H1 (cell line): ENCODE measurements around the gene CCDC83. TPM values are rescaled to one million over a fixed set of nuclear protein-coding genes. Genes with fewer than 3 reads are reported as not detected.

Experiments used
- CTCF ChIA-PET: fragments of 300-600 bp; sonication (Branson Sonifier 250); formaldehyde crosslinking; loops from one replicate; lab custom pipeline; 2021; ENCODE audit not compliant: partially characterized antibody; lab: Charles Lee
- POLR2A ChIA-PET: fragments of 300-600 bp; sonication (Branson Sonifier 250); formaldehyde crosslinking; loops from one replicate; lab custom pipeline; 2021; ENCODE audit warnings: inconsistent platforms; ENCODE audit not compliant: partially characterized antibody; lab: Charles Lee
- DNase-seq, 2 experiments: peaks; one replicate each; pipeline versions ENCODE4 v3.0.0 to v3.0.0-alpha.2; 2010 to 2022; ENCODE audit warnings: low spot score in 2 of 2, low read depth in 1 of 2, mixed read lengths in 1 of 2
- FAIRE-seq: peaks from 2 replicates; lab custom pipeline; 2011; peaks lifted over from hg19 to GRCh38; lab: Jason Lieb, UNC
- H2AFZ ChIP-seq: 2 replicates; pipeline ENCODE4 v1.8.1; 2012; ENCODE audit warnings: low read length, inconsistent platforms
- H2AK5ac ChIP-seq: 2 replicates; pipeline ENCODE4 v1.6.1; 2013; ENCODE audit warnings: low read depth, low read length
- H2BK120ac ChIP-seq: replicated peaks from 2 replicates; pipeline ENCODE3; 2013; ENCODE audit warnings: low read depth, low read length, inconsistent platforms
- H2BK12ac ChIP-seq: 2 replicates; pipeline ENCODE4 v1.6.1; 2013; ENCODE audit warnings: low read depth, low read length
- H2BK15ac ChIP-seq: 2 replicates; pipeline ENCODE4 v1.6.1; 2013; ENCODE audit warnings: low read length
- H2BK20ac ChIP-seq: 2 replicates; pipeline ENCODE4 v1.6.1; 2013; ENCODE audit warnings: low read length
- H2BK5ac ChIP-seq: 2 replicates; pipeline ENCODE4 v1.6.1; 2013; ENCODE audit warnings: low read depth, low read length
- H3K14ac ChIP-seq: 2 replicates; pipeline ENCODE4 v1.6.1; 2013; ENCODE audit warnings: inconsistent platforms; ENCODE audit not compliant: insufficient read length
- H3K18ac ChIP-seq: 2 replicates; pipeline ENCODE4 v1.6.1; 2013; ENCODE audit warnings: low read length; ENCODE audit errors: extremely low read depth
- H3K23ac ChIP-seq: 2 replicates; pipeline ENCODE4 v1.6.1; 2013; ENCODE audit warnings: inconsistent platforms; ENCODE audit not compliant: insufficient read length
- H3K23me2 ChIP-seq: 2 replicates; pipeline ENCODE4 v1.6.1; 2013; ENCODE audit warnings: low read depth, low read length
- H3K27ac ChIP-seq: 2 replicates; pipeline ENCODE4 v1.6.1; 2011; ENCODE audit warnings: low read depth, low read length, inconsistent platforms
- H3K27me3 ChIP-seq, 4 experiments: replicated peaks in 1 of 4; 1 replicate in 1 of 4; 2 replicates in 3 of 4; pipeline versions ENCODE4 v1.6.1 to v1.8.1; 2011 to 2013; ENCODE audit warnings: low read length in 3 of 4, mild to moderate bottlenecking in 3 of 4, inconsistent platforms in 2 of 4, mixed read lengths in 2 of 4, moderate library complexity in 1 of 4; ENCODE audit not compliant: control insufficient read depth in 3 of 4, insufficient read depth in 3 of 4; ENCODE audit errors: extremely low read depth in 1 of 4
- H3K36me3 ChIP-seq, 4 experiments: 2 replicates each; pipeline versions ENCODE4 v1.6.1 to v1.8.1; 2011 to 2013; ENCODE audit warnings: mild to moderate bottlenecking in 4 of 4, low read length in 3 of 4, moderate library complexity in 2 of 4, control low read depth in 1 of 4, inconsistent platforms in 1 of 4; ENCODE audit not compliant: insufficient read depth in 4 of 4, control insufficient read depth in 2 of 4
- H3K4ac ChIP-seq: replicated peaks from 2 replicates; pipeline ENCODE3; 2013; ENCODE audit warnings: low read length, low read depth, mixed read lengths, inconsistent platforms; ENCODE audit not compliant: insufficient read length
- H3K4me1 ChIP-seq, 4 experiments: replicated peaks in 1 of 4; 1 replicate in 1 of 4; 2 replicates in 3 of 4; pipeline versions ENCODE4 v1.6.1 to v1.8.1; 2011 to 2013; ENCODE audit warnings: low read length in 3 of 4, inconsistent platforms in 2 of 4, mixed read lengths in 1 of 4; ENCODE audit not compliant: insufficient read depth in 4 of 4, control insufficient read depth in 3 of 4
- H3K4me2 ChIP-seq, 2 experiments: 2 replicates each; pipeline versions ENCODE4 v1.6.1 to v1.8.1; 2011 to 2013; ENCODE audit warnings: low read depth in 2 of 2, low read length in 2 of 2, control low read depth in 1 of 2, inconsistent platforms in 1 of 2, mild to moderate bottlenecking in 1 of 2; ENCODE audit not compliant: insufficient read depth in 1 of 2
- H3K4me3 ChIP-seq, 4 experiments: fragments of 200-600, 300-600 bp in 1 of 4; sonication (generic), shearing (Covaris generic), sonication (Bioruptor Twin) in 1 of 4; 2 replicates each; pipeline versions ENCODE4 v1.5.1 to v1.8.1; 2011 to 2016; ENCODE audit warnings: low read length in 4 of 4, low read depth in 3 of 4, control low read depth in 2 of 4, inconsistent platforms in 2 of 4, mild to moderate bottlenecking in 2 of 4, mixed read lengths in 1 of 4, moderate library complexity in 1 of 4; ENCODE audit not compliant: insufficient read depth in 2 of 4; ENCODE audit errors: extremely low read depth in 1 of 4
- H3K56ac ChIP-seq: replicated peaks from 2 replicates; pipeline ENCODE3; 2013; ENCODE audit warnings: low read depth, mild to moderate bottlenecking, mixed read lengths, low read length, inconsistent platforms; ENCODE audit not compliant: insufficient read length
- H3K79me1 ChIP-seq: 2 replicates; pipeline ENCODE4 v1.6.1; 2013; ENCODE audit warnings: low read depth, low read length, control low read depth
- H3K79me2 ChIP-seq, 2 experiments: 2 replicates each; pipeline versions ENCODE4 v1.6.1 to v1.8.1; 2012 to 2013; ENCODE audit warnings: low read length in 2 of 2, mild to moderate bottlenecking in 2 of 2, inconsistent platforms in 1 of 2; ENCODE audit not compliant: insufficient read depth in 2 of 2, control insufficient read depth in 1 of 2
- H3K9ac ChIP-seq, 4 experiments: replicated peaks in 1 of 4; 1 replicate in 1 of 4; 2 replicates in 3 of 4; pipeline versions ENCODE4 v1.6.1 to v1.8.1; 2011 to 2013; ENCODE audit warnings: low read depth in 3 of 4, low read length in 3 of 4, control low read depth in 2 of 4, mild to moderate bottlenecking in 2 of 4, moderate library complexity in 2 of 4, inconsistent platforms in 1 of 4; ENCODE audit errors: extremely low read depth in 1 of 4
- H3K9me3 ChIP-seq, 2 experiments: 2 replicates each; pipeline versions ENCODE4 v1.6.1 to v1.8.1; 2012 to 2013; ENCODE audit warnings: mild to moderate bottlenecking in 2 of 2, moderate library complexity in 2 of 2, control low read depth in 1 of 2, inconsistent platforms in 1 of 2, low read depth in 1 of 2, low read length in 1 of 2, mixed read lengths in 1 of 2; ENCODE audit not compliant: insufficient read depth in 2 of 2
- H4K20me1 ChIP-seq, 2 experiments: replicated peaks in 1 of 2; 2 replicates each; pipeline versions ENCODE3 to v1.8.1; 2011 to 2013; ENCODE audit warnings: inconsistent platforms in 2 of 2, low read length in 2 of 2, mild to moderate bottlenecking in 1 of 2; ENCODE audit not compliant: insufficient read depth in 2 of 2, control insufficient read depth in 1 of 2
- H4K5ac ChIP-seq: 2 replicates; pipeline ENCODE4 v1.6.1; 2013; ENCODE audit warnings: low read length, low read depth, mixed read lengths, inconsistent platforms; ENCODE audit not compliant: insufficient read length
- H4K8ac ChIP-seq: 2 replicates; pipeline ENCODE4 v1.8.0; 2013; ENCODE audit warnings: mild to moderate bottlenecking, moderate library complexity, low read length, inconsistent platforms; ENCODE audit not compliant: insufficient read depth; ENCODE audit errors: extremely low read depth
- H4K91ac ChIP-seq: replicated peaks from 2 replicates; pipeline ENCODE3; 2013; ENCODE audit warnings: low read length, mixed read lengths, inconsistent platforms; ENCODE audit not compliant: insufficient read length
- CBX5 ChIP-seq: fragments of 300-800, 300-1000 bp; sonication (generic); IDR thresholded peaks from 2 replicates; pipeline ENCODE4 v1.7.1; 2016; ENCODE audit warnings: antibody characterized with exemption, low read length, low read depth
- CTBP2 ChIP-seq: IDR thresholded peaks from 2 replicates; pipeline ENCODE4 v1.7.0; 2011; ENCODE audit warnings: borderline replicate concordance, mild to moderate bottlenecking, moderate library complexity, mixed read lengths, low read length; ENCODE audit not compliant: insufficient read depth, insufficient read length
- E2F6 ChIP-seq: IDR thresholded peaks from 2 replicates; pipeline ENCODE4 v1.6.1; 2012; ENCODE audit warnings: inconsistent platforms
- KDM1A ChIP-seq: fragments of 200-600, 300-600 bp; sonication (generic); IDR thresholded peaks from 2 replicates; pipeline ENCODE4 v1.7.1; 2016; ENCODE audit warnings: mild to moderate bottlenecking, low read length, borderline replicate concordance
- MAFK ChIP-seq: IDR thresholded peaks from 2 replicates; pipeline ENCODE4 v1.6.1; 2012; ENCODE audit warnings: low read depth, mild to moderate bottlenecking, improper control_type of control experiment, low read length
- RAD21 ChIP-seq, 2 experiments: IDR thresholded peaks in 1 of 2; conservative IDR thresholded peaks in 1 of 2; 2 replicates each; pipeline ENCODE4 v1.6.1; 2011; ENCODE audit warnings: low read depth in 2 of 2, low read length in 2 of 2, improper control_type of control experiment in 1 of 2, inconsistent platforms in 1 of 2, mild to moderate bottlenecking in 1 of 2, moderate library complexity in 1 of 2
- RFX5 ChIP-seq: IDR thresholded peaks from 2 replicates; pipeline ENCODE4 v1.6.1; 2011; ENCODE audit warnings: low read depth, low read length, improper control_type of control experiment, borderline replicate concordance
- SP1 ChIP-seq: IDR thresholded peaks from 2 replicates; pipeline ENCODE4 v1.6.1; 2011; ENCODE audit warnings: low read depth, low read length
- SP2 ChIP-seq: IDR thresholded peaks from 2 replicates; pipeline ENCODE4 v1.6.1; 2012; ENCODE audit warnings: mild to moderate bottlenecking, low read length, inconsistent platforms
- TAF1 ChIP-seq: IDR thresholded peaks from 2 replicates; pipeline ENCODE4 v1.6.1; 2011; ENCODE audit warnings: mild to moderate bottlenecking, low read depth, low read length
- TCF12 ChIP-seq: IDR thresholded peaks from 2 replicates; pipeline ENCODE4 v1.6.1; 2011; ENCODE audit warnings: low read depth, mild to moderate bottlenecking, low read length
- WGBS, 2 experiments: shearing (Covaris generic) in 1 of 2; methylation state at CpG; one replicate each; pipeline versions ENCODE4 v1.1.6 to v1.1.7; 2013 to 2015; ENCODE audit warnings: low lambda C conversion rate in 2 of 2, mixed read lengths in 2 of 2, inconsistent platforms in 1 of 2, low coverage in 1 of 2, missing lambda C conversion rate in 1 of 2; ENCODE audit not compliant: insufficient replicate concordance in 2 of 2, insufficient coverage in 1 of 2, insufficient read length in 1 of 2; ENCODE audit errors: extremely low coverage in 1 of 2, missing lambda C conversion rate in 1 of 2; 5-methylcytosine and 5-hydroxymethylcytosine counted together
- polyA plus RNA-seq, 7 experiments: library from polyadenylated mRNA; depleted of rRNA in 3 of 7; stranded (reverse) in 5 of 7; unstranded in 2 of 7; fragments of >200 nt in 5 of 7; fragments of 200-250 nt in 2 of 7; gene quantifications; 1 replicate in 5 of 7; 2 replicates in 1 of 7; 4 replicates in 1 of 7; pipeline versions ENCODE4 v1.2.1 to v1.2.3, GENCODE V29; 2011 to 2013; ENCODE audit warnings: missing spikeins in 2 of 7, mixed read lengths in 2 of 7
- total RNA-seq: library from RNA; stranded (reverse); fragmentation: NEBNext Ultra II Directional; extraction: Animal tissue kit (Norgen Biotek cat#: 25700); gene quantifications from 2 replicates; pipeline ENCODE4 v1.2.1, GENCODE V29; 2021

CCDC83 gene
- total and polyA plus RNA-seq, 2 of the 8 experiments (the other 6 are each of a cell fraction or from before 2014, with no cell fraction given) = not detected

- Histone ChIP-seq H3K18ac (no peak overlapping the region), H3K4me1 (no peaks in the 10 kb centered on the region), H2BK15ac (no peak overlapping the region), H2AK5ac (no peak overlapping the region), H3K36me3 (no peaks in the 10 kb centered on the region), H2BK120ac (no peak overlapping the region), H2BK12ac (no peak overlapping the region), H2BK20ac (no peak overlapping the region), H3K56ac (no peak overlapping the region), H3K23me2 (0 out of 2 replicates have a peak, but pooled peaks cover 1% of the 10 kb centered on the region), H3K9ac (no peak overlapping the region), H3K27me3 (no peaks in the 10 kb centered on the region), H3K79me2 (no peaks in the 10 kb centered on the region), H4K20me1 (no peaks in the 10 kb centered on the region), H4K91ac (no peak overlapping the region), H4K5ac (no peak overlapping the region), H3K4me3 (no peak overlapping the region), H3K79me1 (no peaks in the 10 kb centered on the region), H3K9me3 (peaks cover 0 to 5% of the 10 kb centered on the region in 2 experiments; a peak in 2 of 4 replicates), H2BK5ac (no peak overlapping the region), H3K4ac (no peak overlapping the region), H3K23ac (no peak overlapping the region), H3K27ac (no peak overlapping the region), H2AFZ (no peak overlapping the region), H4K8ac (no peak overlapping the region), H3K14ac (no peak overlapping the region), H3K4me2 (no peak overlapping the region)
- ChIA-PET POLR2A (interaction anchor here (0.6 to 1.7 kb wide), 2 partner anchors 12 to 219 kb away, joined by 3 to 4 read pairs; no protein-coding TSS in a partner anchor), CTCF (interaction anchor here (0.6 to 1.9 kb wide), 7 partner anchors 31 to 428 kb away, joined by 3 to 7 read pairs (median 4); partner anchors contain the start of gene CCDC83)
- no peak for FAIRE-seq
- WGBS, 2 experiments = 90% methylated on average over 4 of the region's 4 CpGs; no CpG with 5 or more reads in 1 of the 2 experiments
- DNase-seq = no peak
- TF ChIP-seq KDM1A (no peak), RFX5 (no peak), SP2 (no peak), CTBP2 (no peak), E2F6 (no peak), TCF12 (no peak), TAF1 (no peak), MAFK (no peak), CBX5 (no peak), RAD21 (IDR thresholded peaks at IDR 0.05 in 1 of 2, conservative IDR thresholded peaks at IDR 0.05 in 1 of 2; ENCODE audit: low read depth in 2 of 2, low read length in 2 of 2) (no peak), SP1 (no peak)
These were observed 84.2 kb downstream of the CCDC83 start for GRCh38 chr11:85939099-85940015.
